GM12865 (cell line): ENCODE data around the gene WASHC2C.
"Not testable (repeated sequence)": the region's sequence is repeated elsewhere in the genome, so short reads cannot be mapped to it uniquely, and the experiment has no call there.

Source experiments
- DNase-seq: peaks from one replicate; pipeline ENCODE4 v3.0.0; 2010; ENCODE audit warnings: low read depth
- H3K4me3 ChIP-seq: 2 replicates; pipeline ENCODE4 v1.5.1; 2011; ENCODE audit warnings: mild to moderate bottlenecking, low read depth, low read length, control low read depth
- TF ChIP-seq, protein P1 (sequence below): IDR thresholded peaks from 2 replicates; pipeline ENCODE4 v1.5.1; 2011; ENCODE audit warnings: low read length, control low read depth, low read depth, inconsistent platforms; ENCODE audit not compliant: insufficient read depth; ENCODE audit errors: missing control alignments

Gene WASHC2C

DNA sequence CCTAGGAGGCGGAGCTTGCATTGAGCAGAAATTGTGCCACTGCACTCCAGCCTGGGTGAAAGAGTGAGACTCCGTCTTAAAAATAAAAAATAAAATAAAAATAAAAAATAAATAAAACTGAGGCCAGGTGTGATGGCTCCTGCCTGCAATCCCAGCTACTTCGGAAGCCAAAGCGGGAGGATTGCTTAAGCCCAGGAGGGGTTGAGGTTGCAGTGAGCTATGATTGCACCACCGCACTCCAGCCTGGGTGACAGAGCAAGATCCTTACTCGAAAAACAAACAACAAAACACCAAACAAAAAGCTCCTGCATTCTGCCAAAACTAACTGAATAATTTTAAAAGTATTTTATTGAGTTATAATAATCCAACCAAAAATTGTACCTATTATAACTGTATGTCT lies 84.0 kb downstream of the WASHC2C start:
- TF ChIP-seq, protein P1, sequence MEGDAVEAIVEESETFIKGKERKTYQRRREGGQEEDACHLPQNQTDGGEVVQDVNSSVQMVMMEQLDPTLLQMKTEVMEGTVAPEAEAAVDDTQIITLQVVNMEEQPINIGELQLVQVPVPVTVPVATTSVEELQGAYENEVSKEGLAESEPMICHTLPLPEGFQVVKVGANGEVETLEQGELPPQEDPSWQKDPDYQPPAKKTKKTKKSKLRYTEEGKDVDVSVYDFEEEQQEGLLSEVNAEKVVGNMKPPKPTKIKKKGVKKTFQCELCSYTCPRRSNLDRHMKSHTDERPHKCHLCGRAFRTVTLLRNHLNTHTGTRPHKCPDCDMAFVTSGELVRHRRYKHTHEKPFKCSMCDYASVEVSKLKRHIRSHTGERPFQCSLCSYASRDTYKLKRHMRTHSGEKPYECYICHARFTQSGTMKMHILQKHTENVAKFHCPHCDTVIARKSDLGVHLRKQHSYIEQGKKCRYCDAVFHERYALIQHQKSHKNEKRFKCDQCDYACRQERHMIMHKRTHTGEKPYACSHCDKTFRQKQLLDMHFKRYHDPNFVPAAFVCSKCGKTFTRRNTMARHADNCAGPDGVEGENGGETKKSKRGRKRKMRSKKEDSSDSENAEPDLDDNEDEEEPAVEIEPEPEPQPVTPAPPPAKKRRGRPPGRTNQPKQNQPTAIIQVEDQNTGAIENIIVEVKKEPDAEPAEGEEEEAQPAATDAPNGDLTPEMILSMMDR = no peak
- no peak overlapping the region for H3K4me3 ChIP-seq
- no peak for DNase-seq

DNA sequence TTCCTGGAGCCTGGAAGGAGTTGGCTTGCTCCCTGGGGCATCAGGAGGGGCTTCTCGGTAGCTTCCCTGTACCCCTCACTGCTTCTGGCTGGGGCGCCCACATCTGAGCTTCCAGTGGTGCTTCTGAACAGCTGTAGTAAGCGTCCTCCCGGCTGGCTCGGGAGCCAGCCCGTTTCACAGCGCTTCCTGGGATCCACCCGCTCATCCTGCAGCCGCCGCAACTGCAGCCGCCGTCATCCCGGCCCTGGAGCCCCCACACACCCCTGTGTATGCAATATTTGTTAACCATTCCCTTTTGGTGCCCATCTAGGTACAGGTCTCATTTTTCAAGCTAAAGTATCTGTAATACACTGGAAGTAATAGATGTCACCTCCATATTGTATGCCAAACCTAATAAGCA lies 85.9 kb downstream of the WASHC2C start:
- DNase-seq, H3K4me3 ChIP-seq: not testable (repeated sequence)

DNA sequence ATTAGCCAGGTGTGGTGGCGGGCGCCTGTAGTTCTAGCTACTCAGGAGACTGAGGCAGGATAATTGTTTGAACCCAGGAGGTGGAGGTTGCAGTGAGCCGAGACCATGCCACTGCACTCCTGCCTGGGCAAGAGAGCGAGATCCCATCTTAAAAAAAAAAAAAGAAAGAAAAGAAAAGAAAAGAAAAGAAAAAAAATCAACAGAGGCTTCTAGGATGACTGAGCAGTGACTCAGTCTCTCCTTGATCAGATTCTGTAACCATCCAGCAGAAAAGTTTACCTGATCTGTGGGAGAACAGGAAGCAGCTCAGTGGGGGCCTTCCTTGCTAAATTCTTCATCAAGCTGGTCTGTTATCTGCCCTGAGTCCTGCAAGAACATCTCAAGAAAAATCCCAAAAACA lies 87.1 kb downstream of the WASHC2C start:
- not testable (repeated sequence) for H3K4me3 ChIP-seq, DNase-seq

DNA sequence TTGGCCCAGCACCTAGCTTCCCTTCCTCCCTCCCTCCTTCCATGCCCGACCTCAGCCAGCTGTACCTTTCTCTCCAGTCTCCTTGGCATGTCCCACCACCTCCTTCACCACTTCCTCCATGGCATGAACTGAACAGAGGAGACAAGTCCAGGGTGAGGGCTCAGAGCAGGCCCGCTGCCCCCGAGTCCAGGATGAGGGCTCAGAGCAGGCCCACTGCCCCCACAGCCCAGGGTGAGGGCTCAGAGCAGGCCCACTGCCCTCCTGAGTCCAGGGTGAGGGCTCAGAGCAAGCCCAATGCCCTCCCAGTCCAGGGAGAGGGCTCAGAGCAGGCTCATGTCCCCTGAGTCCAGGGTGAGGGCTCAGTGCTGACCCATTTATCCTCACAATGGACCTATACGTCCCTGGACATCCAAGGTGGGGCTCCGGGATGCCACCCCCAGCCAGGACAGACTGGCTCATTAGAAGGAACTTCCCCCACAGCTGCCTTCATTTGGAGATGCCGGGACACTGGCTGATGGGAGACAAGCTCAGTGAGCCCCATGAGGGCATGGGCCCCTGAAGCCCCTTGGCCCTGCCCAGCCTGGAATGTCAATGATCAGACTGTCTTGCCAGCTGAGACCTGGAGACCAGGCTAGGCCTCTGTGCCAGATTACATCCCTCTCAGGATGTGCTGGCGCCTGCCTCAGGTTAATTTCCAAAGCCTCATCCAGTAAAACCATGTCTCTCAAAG lies 90.2 kb downstream of the WASHC2C start:
- DNase-seq = no peak
- TF ChIP-seq, protein P1 = no peak
- no peak overlapping the region for H3K4me3 ChIP-seq

DNA sequence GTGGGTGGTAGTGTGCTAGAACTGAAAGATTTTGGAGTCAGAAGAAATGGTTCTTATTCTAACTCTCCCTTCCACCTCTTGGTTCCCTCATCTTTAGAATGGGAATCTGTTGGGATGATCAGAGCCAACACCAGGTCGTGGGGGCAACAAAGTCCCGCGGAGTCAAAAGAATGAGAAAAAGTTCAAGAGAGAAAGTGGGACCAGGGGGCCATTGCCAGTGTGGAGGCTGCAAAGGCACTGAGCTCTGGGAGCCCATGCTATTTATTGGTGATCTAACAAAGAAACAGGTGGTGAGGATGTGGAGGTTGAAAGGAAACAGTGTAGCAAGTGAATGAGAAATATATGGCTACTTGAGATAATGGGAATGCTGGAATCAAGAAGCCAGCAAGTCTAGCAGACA lies 90.8 kb downstream of the WASHC2C start:
- TF ChIP-seq, protein P1 = no peak
- no peak for DNase-seq

DNA sequence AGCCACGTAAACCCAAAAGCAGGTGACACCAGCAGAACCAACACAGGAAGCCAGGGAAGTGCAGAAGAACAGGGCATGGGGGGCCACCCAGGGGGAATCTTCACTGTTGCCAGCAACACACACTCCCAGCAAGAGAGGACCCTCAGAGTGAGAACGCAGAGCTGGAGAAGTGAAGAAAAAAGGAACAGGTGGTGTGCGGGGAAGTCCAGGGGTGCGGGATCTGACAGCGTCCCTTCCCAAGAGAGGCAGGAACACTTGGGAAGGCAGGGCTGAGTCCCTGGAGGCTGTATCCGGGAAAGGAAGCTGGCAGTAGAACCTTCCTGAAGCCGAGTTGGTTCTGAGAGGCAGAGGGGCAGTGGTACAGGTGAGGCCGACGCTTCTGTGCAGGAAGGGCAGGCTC lies 92.5 kb downstream of the WASHC2C start:
- DNase-seq = no peak
- TF ChIP-seq, protein P1 = no peak

More for the DNA sequence above, 90.8 kb downstream of the WASHC2C start:
- no peak overlapping the region for H3K4me3 ChIP-seq

DNA sequence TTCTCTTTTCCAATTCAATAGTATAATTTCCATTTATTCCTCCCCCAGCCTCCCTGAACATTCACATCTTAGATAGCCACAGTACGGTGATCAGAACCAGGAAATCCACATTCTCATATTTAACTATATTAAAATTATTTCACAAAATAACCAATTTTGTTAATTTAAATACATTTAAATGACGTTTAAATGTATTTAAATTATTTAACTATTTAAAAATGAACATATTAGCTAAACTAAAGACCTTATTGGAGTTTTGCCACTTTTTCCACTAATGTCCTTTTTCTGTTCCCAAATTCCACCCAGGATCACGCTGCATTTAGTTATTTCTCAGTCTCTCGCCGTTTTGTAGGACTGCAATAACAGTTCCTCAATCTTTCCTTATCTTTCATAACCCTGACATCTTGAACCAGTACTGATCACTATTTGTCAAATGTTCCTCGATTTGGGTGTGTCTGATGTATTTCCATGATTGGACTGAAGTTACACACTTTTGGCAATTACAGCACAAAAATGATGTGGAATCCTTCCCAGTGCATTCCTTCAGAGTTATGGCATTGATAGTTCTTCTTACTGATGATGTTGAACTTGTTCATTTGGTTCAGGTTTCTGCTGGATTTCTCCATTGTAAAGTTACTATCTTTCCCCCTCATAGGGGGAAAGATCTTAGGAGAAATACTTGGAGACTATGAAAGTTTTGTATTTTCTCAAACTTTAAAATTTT lies 93.2 kb downstream of the WASHC2C start:
- not testable (repeated sequence) for H3K4me3 ChIP-seq, DNase-seq

More for the DNA sequence above, 92.5 kb downstream of the WASHC2C start:
- H3K4me3 ChIP-seq = no peak overlapping the region

DNA sequence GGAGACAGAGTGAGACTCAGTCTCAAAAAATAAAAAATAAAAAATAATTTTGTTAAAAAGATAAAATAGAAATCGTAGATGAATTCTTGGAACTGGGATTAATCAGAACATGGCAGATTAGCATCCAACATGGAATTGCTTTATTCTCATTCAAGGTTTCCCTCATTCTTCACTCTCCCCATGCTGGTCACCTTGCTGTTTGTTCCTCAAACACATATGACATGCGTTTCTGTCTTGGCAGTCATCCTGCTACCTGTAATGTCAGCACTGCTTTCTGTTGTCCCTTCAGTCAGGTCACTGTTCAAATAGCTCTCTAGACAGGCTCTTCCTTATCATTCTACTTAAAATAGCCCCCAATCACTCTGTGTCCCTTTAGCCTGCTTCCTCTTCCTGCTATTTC lies 95.9 kb downstream of the WASHC2C start:
- not testable (repeated sequence) for H3K4me3 ChIP-seq, DNase-seq
